Measurements from ENCODE around the gene WDR70.

GRCh38 chr5:37658440-37658839 is 279.3 kb downstream of the WDR70 start:
- no peak for TF ChIP-seq GLIS3 (CRISPR knock-in tag; IDR thresholded peaks at IDR 0.05)
- TF ChIP-seq TSHZ2 (CRISPR knock-in tag; IDR thresholded peaks at IDR 0.05) = no peak
- TF ChIP-seq PPARA (CRISPR knock-in tag; IDR thresholded peaks at IDR 0.05; ENCODE audit: borderline replicate concordance) = no peak
- no peak for TF ChIP-seq ZFP30 (CRISPR knock-in tag; IDR thresholded peaks at IDR 0.05)
- TF ChIP-seq CREB5 (CRISPR knock-in tag; IDR thresholded peaks at IDR 0.05; ENCODE audit: low read depth) = no peak
- TF ChIP-seq TCF4 (CRISPR knock-in tag; IDR thresholded peaks at IDR 0.05; ENCODE audit: borderline replicate concordance) = no peak
- no peak for TF ChIP-seq PATZ1 (CRISPR knock-in tag; IDR thresholded peaks at IDR 0.05; ENCODE audit: borderline replicate concordance)
- TF ChIP-seq ZNF8 (CRISPR knock-in tag; IDR thresholded peaks at IDR 0.05) = no peak
- TF ChIP-seq BACH2 (CRISPR knock-in tag; IDR thresholded peaks at IDR 0.05; ENCODE audit: borderline replicate concordance) = no peak
- no peak for TF ChIP-seq RARB (CRISPR knock-in tag; IDR thresholded peaks at IDR 0.05)
- TF ChIP-seq CSRNP3 (CRISPR knock-in tag; IDR thresholded peaks at IDR 0.05) = no peak
- no peak for TF ChIP-seq TOX (CRISPR knock-in tag; IDR thresholded peaks at IDR 0.05; ENCODE audit: borderline replicate concordance)
